A549 treated with AZD2906 at 1 μM for 4 hours (cell line): ENCODE data around the gene SNUPN. TPM values are rescaled to one million over a fixed set of nuclear protein-coding genes. Genes with fewer than 3 reads are reported as not detected.

ENCODE experiments used
- total RNA-seq: library from RNA; stranded (reverse); fragments of 200-300 nt; extraction: Qiagen RNA extraction; gene quantifications from 5 replicates; pipeline ENCODE4 v1.2.3, GENCODE V29; 2022

The SNUPN gene
- 27.5 to 32.9 TPM (median 30.4 TPM) in 5 replicates for total RNA-seq

DNA sequence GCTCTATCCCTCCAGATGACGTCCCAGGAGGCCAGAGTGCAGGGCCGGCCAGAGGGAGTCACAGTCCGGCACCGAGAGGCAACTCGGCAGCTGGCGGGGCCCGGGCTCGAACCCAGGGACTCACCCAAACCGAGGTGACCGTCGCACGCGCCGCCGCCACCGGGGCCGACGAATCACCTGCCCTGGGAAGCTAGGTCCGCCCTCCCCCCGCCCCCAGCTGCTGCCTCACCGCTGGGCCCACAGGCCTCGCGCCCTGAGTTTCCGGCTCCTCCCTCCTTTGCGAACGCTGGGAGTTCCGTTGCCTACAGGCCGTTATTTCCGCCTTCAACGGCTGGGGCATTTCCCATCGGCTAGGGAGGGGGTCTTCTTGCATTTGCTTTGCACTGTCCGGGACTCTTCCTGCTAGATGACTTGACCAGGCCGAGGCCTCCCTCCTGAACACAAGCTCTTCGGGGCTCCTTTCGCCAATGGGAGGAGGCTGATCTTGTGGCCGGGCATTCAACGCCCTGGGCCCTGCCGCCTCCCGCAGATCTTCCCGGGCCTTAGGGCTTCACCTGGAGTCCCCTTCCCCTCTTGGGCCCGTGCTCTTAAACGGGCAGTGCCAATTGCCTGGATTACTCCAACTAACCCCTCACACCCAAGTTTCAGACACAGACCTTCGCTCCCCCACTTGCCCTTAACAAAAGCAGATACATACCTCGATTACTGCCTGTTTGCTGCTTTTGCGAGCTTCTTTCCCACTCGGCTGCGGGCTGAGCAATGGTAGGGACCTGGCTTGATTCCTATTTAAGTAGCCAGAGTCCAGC lies at the start of gene SNUPN:
Gene SNUPN (minus strand): TSS at position 184 of the 806 bp plus-strand sequence. CDS start 4,674 bp downstream, outside the sequence.

DNA sequence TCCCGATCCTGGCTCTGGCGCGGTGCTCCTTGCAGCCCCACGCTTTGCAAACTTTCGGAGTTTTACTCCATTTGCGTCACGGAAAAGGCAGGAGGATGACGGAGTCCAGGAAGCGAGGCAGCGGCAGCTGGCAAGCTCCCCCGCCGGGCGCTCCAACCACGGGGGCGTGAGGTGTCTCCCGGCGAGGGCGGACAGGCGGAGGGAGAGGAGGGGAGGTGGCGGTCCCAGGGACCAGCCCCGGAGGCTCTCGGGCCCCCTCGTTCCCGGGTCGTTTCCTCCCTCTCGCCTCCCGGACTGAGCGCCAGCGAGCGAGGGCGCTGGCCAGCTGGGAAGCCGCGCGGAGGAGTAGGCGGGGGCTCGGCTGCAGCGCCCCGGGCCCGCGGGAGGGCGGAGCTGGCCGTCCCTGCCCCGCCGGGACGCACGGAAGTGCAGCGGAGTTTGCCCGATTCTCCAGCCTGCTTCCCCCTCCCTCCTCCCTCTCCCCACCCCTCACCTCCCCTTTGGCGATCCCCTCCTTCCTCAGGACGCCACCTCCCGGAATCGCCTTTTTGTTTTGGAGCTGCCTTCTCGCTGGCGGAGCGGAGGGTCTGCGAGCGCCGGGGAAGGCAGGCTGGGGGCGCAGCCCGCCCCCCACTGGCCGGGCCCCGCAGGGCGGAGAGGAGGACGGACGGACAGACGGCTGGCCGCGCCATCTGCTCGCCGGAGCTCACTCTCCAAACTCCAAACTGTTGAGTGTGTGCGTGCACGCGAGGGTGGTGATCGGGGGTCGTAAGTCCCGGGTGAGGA lies 22.0 kb upstream of the SNUPN start, which contains the start of gene SNX33:
Gene SNX33 (plus strand): TSS at position 543 of the 786 bp plus-strand sequence. CDS start 1,191 bp downstream, outside the sequence.

GRCh38 chr15:75639709-75640482 lies 14.4 kb upstream of the SNUPN start, which contains the start of gene IMP3:
Gene IMP3, minus strand, starts transcription at chr15:75640224. Its CDS starts 56 bp downstream, at chr15:75640168.

DNA sequence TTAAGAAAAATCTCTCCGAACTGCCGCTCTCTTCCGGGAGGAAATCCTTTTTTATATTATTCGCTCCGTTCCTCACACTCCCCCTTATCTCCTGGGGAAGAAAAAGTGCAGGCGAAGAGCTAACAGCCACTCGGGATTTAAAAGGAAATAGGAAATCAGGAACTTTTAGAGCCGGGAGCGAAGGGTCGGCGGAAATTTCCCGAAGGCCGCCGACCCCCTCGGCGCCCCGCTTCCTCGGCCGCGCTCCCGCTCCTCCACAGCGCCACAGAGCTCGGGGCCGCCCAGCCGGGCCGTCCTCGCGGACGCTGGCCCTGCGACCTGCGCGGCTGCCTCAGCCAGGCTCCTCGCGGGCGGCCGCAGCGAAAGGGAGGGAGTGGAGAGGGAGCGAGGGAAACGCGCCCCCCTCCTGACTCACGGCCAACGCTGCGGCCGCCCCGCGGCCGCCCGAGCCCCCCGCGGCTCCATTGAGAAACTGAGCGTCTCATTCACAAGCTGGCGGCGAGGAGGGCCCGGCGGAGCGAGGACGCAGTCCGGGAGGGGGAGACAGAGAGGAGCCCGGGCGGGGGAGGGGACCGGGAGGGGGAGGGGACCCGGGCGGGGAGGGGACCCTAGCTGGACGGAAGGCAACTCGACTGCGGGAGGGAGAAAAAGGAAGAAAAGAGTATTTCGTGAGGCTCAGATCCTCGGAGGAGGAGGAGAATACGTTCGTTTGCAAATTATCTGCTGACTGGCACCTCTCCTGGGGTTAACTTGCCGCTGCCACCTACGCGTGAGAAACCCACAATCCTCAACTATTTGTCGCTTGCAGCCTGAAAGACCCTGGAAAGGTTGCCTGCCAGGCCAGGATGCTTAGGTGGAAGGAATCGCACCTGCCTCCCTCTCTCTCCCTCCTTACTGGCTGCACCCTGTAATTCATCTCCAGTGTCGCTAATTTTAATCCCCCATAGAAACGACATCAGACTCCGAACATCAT lies 46.3 kb downstream of the SNUPN start, which contains the start of gene PTPN9:
Gene PTPN9 (minus strand): TSS at position 368 of the 973 bp plus-strand sequence. CDS start 539 bp downstream, outside the sequence.

Other genes with a start within 250 kb of the SNUPN start
- 24.9 to 32.7 TPM (median 29.7 TPM) in 5 replicates for gene SIN3A, start 174.0 kb downstream of the SNUPN start, total RNA-seq
- gene PTPN9, start 46.4 kb downstream of the SNUPN start, total RNA-seq: 38.4 to 54.7 TPM (median 47.4 TPM) in 5 replicates
- gene IMP3, start 14.5 kb upstream of the SNUPN start, total RNA-seq: 84.3 to 125 TPM (median 119 TPM) in 5 replicates
- 12.5 to 16.3 TPM (median 15.4 TPM) in 5 replicates for gene SNX33, start 22.2 kb upstream of the SNUPN start, total RNA-seq
- gene CSPG4, start 87.1 kb upstream of the SNUPN start, total RNA-seq: 0.09 to 0.15 TPM (median 0.13 TPM) in 5 replicates
- 38.4 to 44.9 TPM (median 41.9 TPM) in 5 replicates for gene UBE2Q2, start 217.7 kb upstream of the SNUPN start, total RNA-seq